Tongue (tissue), 2 donors: Measurements from ENCODE around the gene MB21D2. TPM values are rescaled to one million over a fixed set of nuclear protein-coding genes. Genes with fewer than 3 reads are reported as not detected.

Experiments used
- DNase-seq: peaks from one replicate; pipeline ENCODE4 v3.0.0-alpha.2; 2015
- total RNA-seq: library from RNA; depleted of rRNA; stranded (reverse); fragments of >200 nt; gene quantifications from one replicate; pipeline ENCODE4 v1.2.3, GENCODE V29; 2014

The MB21D2 gene
- total RNA-seq, 1 donor from 2014 or later, result 12.7 TPM

- DNase-seq, result no peak
Measured at GRCh38 chr3:192923731-192924130, 6.1 kb upstream of the MB21D2 start.

DNA sequence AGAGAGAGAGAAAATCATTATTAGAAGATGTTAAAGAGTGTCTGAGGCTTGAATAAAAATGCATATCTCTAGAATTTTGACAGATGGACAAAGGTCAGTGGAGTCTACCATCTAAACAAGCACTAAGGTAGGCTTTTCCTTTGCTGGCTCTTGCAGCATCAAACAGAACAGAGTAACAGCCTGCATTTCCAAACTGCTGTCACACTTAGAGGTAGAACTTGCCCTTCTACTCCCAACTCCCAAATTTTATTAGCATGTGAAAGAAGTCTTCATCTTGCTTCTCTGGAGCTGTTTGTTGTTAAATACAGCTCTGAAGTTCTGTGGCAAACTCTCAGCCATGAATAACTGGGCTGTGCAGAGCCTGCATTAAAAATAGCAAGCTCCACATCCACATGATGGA is 4.1 kb upstream of the MB21D2 start:
- DNase-seq, result no peak

GRCh38 chr3:192920411-192920810 is 2.8 kb upstream of the MB21D2 start:
- no peak for DNase-seq

GRCh38 chr3:192919901-192920300 is 2.2 kb upstream of the MB21D2 start:
- no peak for DNase-seq

GRCh38 chr3:192918275-192918588 is 576 bp upstream of the MB21D2 start:
- DNase-seq, result no peak

DNA sequence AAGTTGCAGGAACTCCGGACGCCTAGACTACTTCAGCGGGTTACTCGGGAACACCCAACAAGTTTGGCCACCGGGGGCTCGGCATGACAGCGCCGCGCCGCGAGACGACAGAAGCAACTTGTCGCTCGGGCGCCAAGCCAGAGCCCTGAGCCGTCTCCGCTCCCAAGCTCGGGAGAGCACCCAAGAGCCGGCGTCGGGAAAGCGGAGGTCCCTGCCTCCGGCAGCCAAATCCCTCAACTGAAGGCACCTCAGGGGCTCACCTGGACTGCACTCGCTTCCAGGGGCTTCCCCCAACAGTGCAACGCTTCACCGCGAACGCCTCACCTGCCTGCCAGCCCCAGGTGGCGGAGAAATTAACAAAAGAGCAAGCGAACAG is 640 bp downstream of the MB21D2 start:
- peak; percentile 82 for DNase-seq

DNA sequence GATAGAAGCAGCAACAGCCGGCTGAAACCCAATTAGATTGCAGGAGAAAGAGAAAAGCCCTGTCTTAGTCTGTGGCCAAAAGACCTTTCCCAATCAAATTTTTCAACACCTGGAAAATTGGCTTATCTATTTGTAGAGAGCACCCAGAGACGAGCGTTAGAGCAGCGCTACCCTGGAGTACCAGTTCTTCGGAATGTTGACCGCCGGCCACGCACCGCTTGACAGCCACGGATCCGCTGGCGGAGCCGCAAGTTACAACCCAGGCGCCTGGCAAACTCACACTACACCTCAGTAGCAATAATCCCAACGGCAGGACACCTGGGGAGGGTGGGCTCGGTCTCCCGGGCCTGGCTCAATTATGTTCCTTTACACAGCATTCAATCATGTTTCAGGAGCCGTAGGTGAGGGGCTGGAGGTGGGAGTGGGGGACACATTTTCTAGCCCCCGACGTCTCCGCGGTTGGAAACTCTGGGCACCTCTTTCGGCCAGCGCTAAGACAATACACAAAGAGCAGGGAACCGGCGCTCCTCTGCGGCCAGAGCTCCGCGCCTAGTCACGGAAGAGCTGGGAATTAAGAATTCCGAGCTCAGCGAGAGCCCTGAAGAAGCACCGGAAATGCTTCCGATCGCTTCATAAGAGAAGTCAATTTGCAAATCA is 1.2 kb downstream of the MB21D2 start:
- peak; percentile 41 for DNase-seq

- DNase-seq, result no peak
Measured at GRCh38 chr3:192915722-192916121, 1.9 kb downstream of the MB21D2 start.

DNA sequence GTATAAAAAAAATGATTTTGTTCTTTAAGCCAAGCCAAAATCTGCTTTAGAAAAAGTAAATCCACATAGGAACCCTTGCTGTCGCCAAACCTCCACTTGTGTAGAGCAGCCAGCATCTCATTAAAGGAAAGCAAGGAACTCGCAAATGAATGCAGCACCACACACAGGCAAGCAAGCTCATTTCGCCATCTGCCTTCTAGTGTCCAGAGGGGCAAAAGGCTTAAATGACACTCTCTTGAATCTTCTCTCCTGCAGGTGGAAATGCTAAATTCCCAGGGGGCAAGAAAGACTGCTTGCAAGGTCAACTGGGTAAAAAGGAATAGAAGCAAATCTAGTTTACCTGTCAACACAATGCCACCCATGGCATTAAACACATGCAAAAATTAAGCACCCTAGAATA is 2.4 kb downstream of the MB21D2 start:
- peak; percentile 61 for DNase-seq

DNA sequence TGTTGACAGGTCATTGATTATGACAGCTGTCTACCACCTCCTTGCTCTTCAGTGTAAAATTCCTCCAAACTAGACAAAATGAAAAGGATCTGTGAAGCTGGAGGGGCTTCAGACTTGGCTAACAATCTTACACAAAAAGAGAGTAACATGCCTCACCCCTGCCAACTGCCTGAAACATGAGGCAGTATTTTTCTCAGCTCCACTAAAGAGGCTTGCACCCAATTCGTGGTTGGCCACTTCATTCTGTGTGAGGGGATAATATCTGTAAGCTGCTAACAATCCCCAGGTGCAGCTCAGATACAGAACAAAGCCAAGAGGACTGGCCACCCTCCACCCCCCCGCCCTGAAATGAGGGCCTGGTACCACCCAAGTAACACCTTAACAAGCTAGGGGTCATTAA is 2.8 kb downstream of the MB21D2 start:
- DNase-seq, result no peak

- DNase-seq, result no peak
Measured at GRCh38 chr3:192913540-192913939, 4.1 kb downstream of the MB21D2 start.

DNA sequence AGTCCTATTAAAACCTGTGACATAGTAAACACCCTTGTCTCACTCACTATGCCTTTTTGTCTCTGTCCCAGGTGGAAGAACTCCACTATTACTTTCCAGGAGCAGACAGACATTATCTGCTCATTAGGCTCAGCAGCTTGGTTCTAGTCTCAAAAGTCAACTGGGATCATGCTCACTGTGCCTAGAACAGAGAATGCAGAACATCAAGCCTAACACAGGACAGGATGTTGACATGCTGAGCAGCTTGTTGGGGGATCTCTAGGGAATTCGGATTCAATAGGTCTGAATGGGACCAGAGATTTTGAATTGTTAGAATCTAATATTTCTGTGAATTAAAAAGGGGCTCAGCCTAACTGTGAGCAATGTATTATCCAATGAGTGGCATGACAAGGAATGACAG is 6.4 kb downstream of the MB21D2 start:
- no peak for DNase-seq

- DNase-seq, result no peak
Measured at GRCh38 chr3:192907784-192908183, 9.9 kb downstream of the MB21D2 start.

- no peak for DNase-seq
Measured at GRCh38 chr3:192906940-192907339, 10.7 kb downstream of the MB21D2 start.

DNA sequence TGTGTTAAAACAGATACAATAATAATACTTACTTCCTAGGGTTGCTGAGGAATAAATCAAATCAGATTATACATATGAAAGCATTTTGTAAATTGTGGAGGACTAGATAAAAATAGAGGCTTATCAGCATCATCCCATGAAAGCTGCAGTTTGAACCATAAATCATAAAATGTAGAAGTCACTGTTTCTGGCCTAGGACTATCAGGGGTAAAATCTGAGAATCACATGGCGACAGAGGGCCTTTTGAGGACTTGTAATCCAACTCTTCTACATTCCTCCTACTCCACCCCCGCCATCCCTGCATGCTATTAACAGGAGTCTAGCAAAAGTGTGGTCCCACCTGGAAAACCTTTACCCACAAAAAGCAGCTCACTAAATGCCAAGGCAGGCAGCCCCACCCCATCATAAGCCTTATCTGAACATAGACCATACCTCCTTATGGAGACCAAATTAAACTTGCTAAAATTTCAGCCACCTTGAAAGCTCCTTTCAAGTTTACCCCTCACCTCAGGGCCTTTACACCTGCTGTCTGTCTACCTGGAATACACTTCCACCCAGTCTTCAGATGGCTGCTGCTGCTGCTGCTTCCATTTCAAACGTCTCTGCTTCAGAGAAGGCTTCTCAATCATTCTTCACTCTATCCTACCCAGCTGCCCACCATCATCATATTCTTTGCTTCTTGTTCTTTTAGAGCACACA is 11.5 kb downstream of the MB21D2 start:
- no peak for DNase-seq

DNA sequence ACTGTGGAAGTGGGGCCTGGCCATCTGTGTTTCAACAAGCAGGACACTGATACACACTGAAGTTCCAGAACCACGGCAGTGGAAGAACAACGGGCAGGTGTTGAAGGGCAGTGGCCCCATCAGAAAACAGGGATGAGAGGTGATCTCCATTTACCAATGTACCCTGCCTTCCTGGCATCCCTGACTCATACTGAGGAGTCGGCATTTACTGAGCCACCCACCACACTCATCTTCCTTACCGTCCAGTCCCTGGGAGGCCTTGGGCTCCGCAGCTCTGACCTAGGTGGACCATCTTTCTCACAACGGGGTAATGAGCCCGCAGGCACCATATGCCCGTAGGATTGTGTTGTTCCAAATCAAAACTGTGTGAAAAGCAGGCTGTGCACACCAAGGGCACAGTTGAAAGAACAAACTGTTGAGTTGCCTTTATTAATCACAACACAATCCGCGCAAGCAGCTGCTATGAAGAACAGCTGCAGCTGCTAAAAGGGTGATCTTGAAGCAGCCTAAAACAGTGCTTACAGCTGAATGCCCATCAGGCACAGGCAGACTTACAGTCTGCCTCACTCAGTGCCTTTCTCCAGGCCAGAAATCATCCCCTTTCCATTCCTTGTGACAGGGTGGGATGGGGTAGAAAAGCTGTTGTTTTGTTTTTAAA is 12.9 kb downstream of the MB21D2 start:
- peak; percentile 94 for DNase-seq

DNA sequence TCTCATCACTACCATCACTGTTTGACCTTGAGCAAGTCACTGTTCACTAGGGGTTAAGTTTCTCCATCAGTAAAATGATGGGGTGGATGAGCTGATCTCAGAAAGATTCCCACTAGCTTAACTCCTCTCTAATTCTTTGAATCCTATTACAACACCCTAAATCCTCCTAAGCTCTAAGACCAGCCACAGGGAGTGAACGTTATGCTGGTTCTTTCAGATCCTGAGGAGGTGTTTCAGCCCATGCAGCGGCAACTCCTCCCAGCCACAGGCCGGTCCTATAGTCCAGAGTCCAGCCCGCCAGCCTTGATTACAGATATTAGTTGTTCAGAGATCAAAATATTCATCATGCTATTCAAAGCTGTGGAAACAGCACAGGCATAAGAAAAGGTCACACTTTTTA is 15.1 kb downstream of the MB21D2 start:
- DNase-seq, result no peak

GRCh38 chr3:192901435-192901834 is 16.2 kb downstream of the MB21D2 start:
- no peak for DNase-seq

DNA sequence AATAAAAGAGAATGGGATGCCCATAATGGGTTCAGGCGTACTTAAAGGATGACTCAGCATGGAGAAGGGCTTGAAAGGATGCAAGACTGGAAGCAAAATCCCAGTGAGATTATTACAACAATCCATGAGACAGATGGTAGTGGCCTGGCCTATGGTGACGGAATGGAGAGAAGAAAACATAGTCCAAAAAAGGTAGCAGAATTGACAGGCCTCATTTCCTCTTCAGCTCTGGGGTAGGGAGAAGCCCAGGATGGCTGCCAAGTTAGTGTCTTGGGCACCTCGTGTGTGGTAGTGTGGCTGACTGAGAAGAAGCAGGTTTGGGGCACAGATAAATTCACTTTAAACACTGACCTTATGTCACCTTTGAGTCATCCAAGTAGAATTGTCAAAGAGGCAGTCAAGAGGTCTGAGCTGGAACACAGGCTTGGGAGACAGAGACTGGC is 18.1 kb downstream of the MB21D2 start:
- no peak for DNase-seq

- no peak for DNase-seq
Measured at GRCh38 chr3:192897005-192897404, 20.7 kb downstream of the MB21D2 start.

DNA sequence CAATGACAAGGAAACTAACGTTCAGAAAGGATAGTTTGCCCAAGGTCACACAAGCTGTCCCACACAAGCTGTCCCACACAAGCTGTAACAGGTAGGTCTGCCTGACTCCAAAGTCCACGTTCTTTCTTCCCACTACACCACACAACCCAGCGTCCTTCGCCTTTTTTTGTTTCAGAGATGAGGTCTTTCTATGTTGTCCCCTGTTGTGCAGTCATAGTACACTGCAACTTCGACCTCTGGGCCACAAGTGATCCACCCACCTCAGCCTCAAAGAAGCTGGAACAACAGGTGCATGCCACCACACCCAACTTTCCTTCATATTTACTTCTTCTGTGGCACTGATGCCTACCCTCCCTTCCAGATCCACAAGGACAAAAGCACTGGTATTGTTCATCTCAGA is 21.4 kb downstream of the MB21D2 start:
- DNase-seq, result no peak

DNA sequence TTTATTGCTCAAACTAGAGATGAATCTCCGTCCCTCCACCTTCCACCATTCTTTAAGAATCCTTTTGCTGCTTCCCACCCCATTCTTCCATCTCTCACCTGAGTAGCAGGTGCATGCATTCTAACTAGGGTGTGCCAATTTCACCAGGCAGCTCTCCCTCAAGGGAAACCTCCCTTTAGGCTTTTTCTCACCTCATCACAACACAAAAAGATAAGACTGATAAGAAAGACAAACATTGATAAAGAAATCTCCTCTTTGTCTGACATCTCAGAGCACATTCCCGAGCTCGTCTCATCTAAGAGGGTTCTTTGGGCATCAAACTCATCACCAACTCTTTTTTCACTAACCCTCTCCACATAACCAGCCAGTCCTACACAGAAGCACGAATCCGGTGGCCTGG is 23.0 kb downstream of the MB21D2 start:
- no peak for DNase-seq

DNA sequence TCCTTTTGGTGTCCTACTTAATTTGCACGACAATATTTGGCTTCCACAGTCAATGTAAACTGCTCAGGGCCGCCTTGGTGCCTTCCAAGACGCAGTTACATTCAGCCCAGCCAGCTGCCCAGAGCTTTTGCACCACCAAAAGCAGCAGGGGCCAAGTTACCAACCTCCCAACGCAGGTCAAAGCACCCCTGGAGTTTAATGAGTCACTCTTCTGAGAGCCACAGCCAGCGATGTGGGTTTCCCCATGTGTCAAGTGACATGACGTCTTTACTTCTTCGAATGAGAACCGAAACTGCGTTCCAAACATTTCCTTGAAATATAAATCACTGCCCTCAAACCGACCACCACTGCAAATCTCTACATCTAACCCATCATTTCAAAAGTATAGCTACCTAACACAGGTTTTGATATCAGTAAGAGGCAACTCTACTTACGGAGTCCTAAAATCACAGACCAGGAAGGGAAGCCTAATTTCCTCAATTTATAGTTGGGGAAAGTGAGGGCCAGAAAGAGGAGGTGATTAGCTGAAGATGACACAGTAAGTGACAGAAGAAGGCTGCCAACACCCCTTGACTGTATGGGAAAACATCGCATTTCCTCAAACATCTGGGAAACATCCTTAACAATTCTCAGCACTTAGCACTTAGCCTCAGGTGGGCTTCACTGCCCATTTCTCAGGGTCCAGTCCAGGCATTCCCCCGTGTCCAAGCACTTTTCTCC is 24.5 kb downstream of the MB21D2 start:
- DNase-seq, result no peak
